Smooth muscle cell (in vitro differentiated cells): ENCODE measurements around the gene DPP6. TPM values are rescaled to one million over a fixed set of nuclear protein-coding genes. Genes with fewer than 3 reads are reported as not detected.

Experiments
- DNase-seq: peaks from one replicate; lab custom pipeline; 2025; ENCODE audit not compliant: unreplicated experiment; lab: John Stamatoyannopoulos, UW
- H2AFZ ChIP-seq: fragments of 200-600 bp; sonication (generic); 2 replicates; pipeline ENCODE4 v1.6.0; 2016; ENCODE audit warnings: antibody characterized with exemption, low read depth, mild to moderate bottlenecking
- H3F3A ChIP-seq: fragments of 200-600 bp; sonication (generic); 2 replicates; pipeline ENCODE4 v1.6.0; 2017; ENCODE audit warnings: antibody characterized with exemption, low read depth
- H3K27ac ChIP-seq: fragments of 200-600 bp; sonication (generic); 2 replicates; pipeline ENCODE4 v1.5.1; 2016; ENCODE audit warnings: low read depth, mild to moderate bottlenecking
- H3K27me3 ChIP-seq: fragments of 200-600 bp; sonication (generic); 2 replicates; pipeline ENCODE4 v1.6.1; 2016; ENCODE audit warnings: low read depth, mild to moderate bottlenecking
- H3K36me3 ChIP-seq: fragments of 200-600 bp; sonication (generic); 2 replicates; pipeline ENCODE4 v1.5.1; 2016; ENCODE audit warnings: low read depth
- H3K4me1 ChIP-seq: fragments of 200-600 bp; sonication (generic); 2 replicates; pipeline ENCODE4 v1.5.1; 2016; ENCODE audit warnings: low read depth
- H3K4me2 ChIP-seq: fragments of 200-600 bp; sonication (generic); 2 replicates; pipeline ENCODE4 v1.6.0; 2016; ENCODE audit warnings: mild to moderate bottlenecking
- H3K4me3 ChIP-seq: fragments of 200-600 bp; sonication (generic); 2 replicates; pipeline ENCODE4 v1.5.1; 2016; ENCODE audit warnings: mild to moderate bottlenecking
- H3K79me2 ChIP-seq: fragments of 200-600 bp; sonication (generic); 2 replicates; pipeline ENCODE4 v1.6.0; 2016; ENCODE audit warnings: low read depth, mild to moderate bottlenecking
- H3K9ac ChIP-seq: fragments of 200-600 bp; sonication (generic); 2 replicates; pipeline ENCODE4 v1.6.0; 2016; ENCODE audit warnings: low read depth
- H3K9me3 ChIP-seq: fragments of 200-600 bp; sonication (generic); replicated peaks from 2 replicates; pipeline ENCODE4 v1.5.1; 2016; ENCODE audit warnings: low read depth
- H4K20me1 ChIP-seq: fragments of 200-600 bp; sonication (generic); 2 replicates; pipeline ENCODE4 v1.6.0; 2016; ENCODE audit warnings: low read depth
- WGBS: methylation state at CpG from one replicate; pipeline ENCODE4 v1.1.7; 2016; ENCODE audit warnings: low lambda C conversion rate; 5-methylcytosine and 5-hydroxymethylcytosine counted together
- polyA plus RNA-seq: library from polyadenylated mRNA; unstranded; fragments of >200 nt; fragmentation: Nextera tagmentation; extraction: Ambion mirVana; gene quantifications from 2 replicates; pipeline ENCODE4 v1.2.1, GENCODE V29; 2016
- total RNA-seq: library from RNA; depleted of rRNA; stranded (reverse); fragments of >200 nt; gene quantifications from 2 replicates; pipeline ENCODE4 v1.2.3, GENCODE V29; 2014
- TF ChIP-seq, protein P1 (sequence below): fragments of 200-600 bp; sonication (generic); IDR thresholded peaks from 2 replicates; pipeline ENCODE4 v1.5.1; 2017; ENCODE audit warnings: borderline replicate concordance, mild to moderate bottlenecking, antibody characterized with exemption; ENCODE audit not compliant: insufficient read depth, poor library complexity, severe bottlenecking

DPP6 gene
- total and polyA plus RNA-seq, 2 experiments from 2014 or later: 0.72 TPM; not detected in 1

DNA sequence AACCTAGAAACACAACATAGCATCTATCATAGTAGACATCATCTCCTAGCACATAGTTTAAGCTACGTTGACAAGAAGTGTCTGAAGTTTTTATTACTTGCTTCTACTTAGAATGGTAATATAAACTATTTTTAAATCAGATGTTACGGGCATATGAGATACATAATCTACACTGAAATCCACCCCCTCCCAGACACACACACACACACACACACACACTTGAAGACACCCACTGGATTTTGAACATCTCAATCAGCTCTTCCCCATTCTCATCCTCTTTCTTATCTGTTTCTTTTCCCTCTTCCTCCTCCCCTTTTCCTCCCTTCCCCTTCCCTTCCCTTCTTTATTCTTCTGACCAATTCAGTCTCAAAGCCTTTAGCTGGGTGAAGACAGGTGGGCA, 774.8 kb downstream of the DPP6 start:
- DNase-seq: no peak
- H4K20me1 ChIP-seq: no peaks in the 10 kb centered on the region
- no peak overlapping the region for H3K4me2 ChIP-seq
- H2AFZ ChIP-seq: no peak overlapping the region
- H3K4me3 ChIP-seq: no peak overlapping the region
- TF ChIP-seq, protein P1, sequence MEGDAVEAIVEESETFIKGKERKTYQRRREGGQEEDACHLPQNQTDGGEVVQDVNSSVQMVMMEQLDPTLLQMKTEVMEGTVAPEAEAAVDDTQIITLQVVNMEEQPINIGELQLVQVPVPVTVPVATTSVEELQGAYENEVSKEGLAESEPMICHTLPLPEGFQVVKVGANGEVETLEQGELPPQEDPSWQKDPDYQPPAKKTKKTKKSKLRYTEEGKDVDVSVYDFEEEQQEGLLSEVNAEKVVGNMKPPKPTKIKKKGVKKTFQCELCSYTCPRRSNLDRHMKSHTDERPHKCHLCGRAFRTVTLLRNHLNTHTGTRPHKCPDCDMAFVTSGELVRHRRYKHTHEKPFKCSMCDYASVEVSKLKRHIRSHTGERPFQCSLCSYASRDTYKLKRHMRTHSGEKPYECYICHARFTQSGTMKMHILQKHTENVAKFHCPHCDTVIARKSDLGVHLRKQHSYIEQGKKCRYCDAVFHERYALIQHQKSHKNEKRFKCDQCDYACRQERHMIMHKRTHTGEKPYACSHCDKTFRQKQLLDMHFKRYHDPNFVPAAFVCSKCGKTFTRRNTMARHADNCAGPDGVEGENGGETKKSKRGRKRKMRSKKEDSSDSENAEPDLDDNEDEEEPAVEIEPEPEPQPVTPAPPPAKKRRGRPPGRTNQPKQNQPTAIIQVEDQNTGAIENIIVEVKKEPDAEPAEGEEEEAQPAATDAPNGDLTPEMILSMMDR: no peak
- no peaks in the 10 kb centered on the region for H3K9me3 ChIP-seq
- H3K36me3 ChIP-seq: no peaks in the 10 kb centered on the region
- no peaks in the 10 kb centered on the region for H3F3A ChIP-seq
- H3K27ac ChIP-seq: no peak overlapping the region
- H3K4me1 ChIP-seq: no peaks in the 10 kb centered on the region
- 46% methylated on average over 2 of the region's 2 CpGs for WGBS
- H3K79me2 ChIP-seq: no peaks in the 10 kb centered on the region
- H3K27me3 ChIP-seq: peaks cover 17% of the 10 kb centered on the region
- H3K9ac ChIP-seq: no peak overlapping the region

DNA sequence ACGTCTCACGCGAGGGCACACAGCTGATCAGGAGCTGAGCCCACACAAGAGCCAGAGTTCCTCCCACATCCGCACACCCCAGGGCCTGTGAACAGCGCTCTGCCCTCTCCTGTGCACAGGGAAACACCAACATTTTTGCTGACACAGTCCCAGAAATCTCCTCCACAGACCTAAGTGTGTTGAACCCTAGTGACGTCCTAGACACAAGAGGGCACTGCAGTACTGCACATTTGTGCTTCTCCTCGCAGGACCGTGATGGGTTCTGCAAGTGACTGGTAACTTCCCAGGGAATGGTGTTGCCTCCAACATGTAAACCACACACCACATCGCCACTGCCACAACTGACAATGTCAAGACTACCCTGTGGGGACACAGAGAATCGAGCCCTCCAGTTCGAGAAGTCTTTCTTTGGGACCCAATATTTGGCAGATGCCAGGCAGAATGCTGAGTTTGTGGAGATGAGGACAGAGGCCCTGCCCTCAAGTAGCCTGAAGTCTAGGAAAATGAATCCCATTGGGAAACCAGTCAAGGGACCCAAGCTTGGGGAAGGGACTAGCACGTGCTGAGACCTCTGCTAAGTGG, 780.5 kb downstream of the DPP6 start:
- no peaks in the 10 kb centered on the region for H3K9me3 ChIP-seq
- WGBS: 72% methylated on average over 12 of the region's 12 CpGs

DNA sequence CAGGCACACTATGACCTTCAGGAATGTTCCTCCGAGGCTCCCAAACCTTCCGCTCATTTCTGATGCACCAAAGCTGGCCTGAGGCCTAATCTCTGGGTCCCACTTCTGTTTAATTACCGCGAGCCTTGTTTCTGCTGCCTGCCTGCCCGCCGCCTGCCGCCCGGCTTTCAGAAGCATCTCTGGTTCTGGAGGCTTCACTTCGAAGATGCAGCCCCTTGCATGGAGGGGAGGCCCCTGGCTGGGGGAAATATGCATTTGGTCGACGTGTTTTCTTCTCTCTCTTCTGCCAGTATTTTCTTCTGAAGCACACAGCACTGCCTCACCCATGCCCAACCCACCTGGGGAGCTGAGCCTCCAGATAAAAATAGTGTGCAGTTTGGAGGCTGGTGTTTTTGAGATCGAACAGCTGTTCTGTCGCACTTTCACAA, 783.8 kb downstream of the DPP6 start:
- no peak overlapping the region for H3K4me3 ChIP-seq
- H3K4me2 ChIP-seq: no peak overlapping the region
- TF ChIP-seq, protein P1: no peak
- H3K36me3 ChIP-seq: no peaks in the 10 kb centered on the region
- H3K9ac ChIP-seq: no peak overlapping the region
- WGBS: 81% methylated on average over 13 of the region's 13 CpGs
- H3K79me2 ChIP-seq: no peaks in the 10 kb centered on the region
- H3K9me3 ChIP-seq: no peaks in the 10 kb centered on the region
- H3K27ac ChIP-seq: no peak overlapping the region
- no peak for DNase-seq
- H3F3A ChIP-seq: no peaks in the 10 kb centered on the region
- no peaks in the 10 kb centered on the region for H4K20me1 ChIP-seq
- no peaks in the 10 kb centered on the region for H3K4me1 ChIP-seq
- no peak overlapping the region for H2AFZ ChIP-seq
- H3K27me3 ChIP-seq: peaks cover under 1% of the 10 kb centered on the region

More for the DNA sequence above, 780.5 kb downstream of the DPP6 start:
- H3K4me2 ChIP-seq: no peak overlapping the region
- TF ChIP-seq, protein P1: peak; percentile 28
- peaks cover 17% of the 10 kb centered on the region for H3K27me3 ChIP-seq
- H4K20me1 ChIP-seq: no peaks in the 10 kb centered on the region
- no peaks in the 10 kb centered on the region for H3F3A ChIP-seq
- no peak overlapping the region for H3K4me3 ChIP-seq
- H3K27ac ChIP-seq: no peak overlapping the region
- no peaks in the 10 kb centered on the region for H3K79me2 ChIP-seq
- H2AFZ ChIP-seq: no peak overlapping the region
- no peak overlapping the region for H3K9ac ChIP-seq
- no peak for DNase-seq
- H3K36me3 ChIP-seq: no peaks in the 10 kb centered on the region
- H3K4me1 ChIP-seq: no peaks in the 10 kb centered on the region

DNA sequence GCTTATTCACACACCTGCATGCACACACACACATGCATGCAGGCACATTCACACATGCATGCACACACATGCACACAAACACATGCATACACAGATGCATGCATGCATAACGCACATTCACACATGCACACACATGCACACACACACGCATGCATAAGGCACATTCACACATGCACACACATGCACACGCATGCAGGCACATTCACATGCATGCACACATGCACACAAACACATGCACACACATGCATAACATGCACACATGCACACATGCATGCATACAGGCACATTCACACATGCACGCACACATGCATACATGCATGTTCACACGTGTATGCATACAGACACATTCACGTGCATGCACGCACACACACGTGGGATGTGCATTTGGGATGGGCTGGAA, 784.9 kb downstream of the DPP6 start:
- no peaks in the 10 kb centered on the region for H3K9me3 ChIP-seq

More for the DNA sequence above, 784.9 kb downstream of the DPP6 start:
- Histone ChIP-seq H3K4me1 (peaks cover 6% of the 10 kb centered on the region), H3K4me2 (no peak overlapping the region), H3K27me3 (no peaks in the 10 kb centered on the region), H3K27ac (no peak overlapping the region), H3F3A (no peaks in the 10 kb centered on the region), H2AFZ (no peak overlapping the region), H3K9ac (no peak overlapping the region), H3K36me3 (no peaks in the 10 kb centered on the region), H3K4me3 (no peak overlapping the region), H3K79me2 (no peaks in the 10 kb centered on the region), H4K20me1 (no peaks in the 10 kb centered on the region)
- WGBS: 92% methylated on average over 8 of the region's 8 CpGs
- no peak for DNase-seq
- TF ChIP-seq, protein P1: no peak
